Fibroblast of villous mesenchyme (primary cell): Measurements from ENCODE around the gene SLC38A8. TPM values are rescaled to one million over a fixed set of nuclear protein-coding genes. Genes with fewer than 3 reads are reported as not detected.

ENCODE experiments used
- DNase-seq: peaks from one replicate; pipeline ENCODE4 v3.0.0-alpha.2; 2010; ENCODE audit warnings: low read depth
- H3K4me3 ChIP-seq: 2 replicates; pipeline ENCODE4 v1.5.1; 2011; ENCODE audit warnings: low read depth, mild to moderate bottlenecking, low read length
- total RNA-seq: library from RNA; depleted of rRNA; stranded (reverse); fragments of >200 nt; gene quantifications from 2 replicates; pipeline ENCODE4 v1.2.3, GENCODE V29; 2012
- TF ChIP-seq, protein P1 (sequence below): IDR thresholded peaks from 2 replicates; pipeline ENCODE4 v1.5.1; 2012; ENCODE audit warnings: low read depth, mild to moderate bottlenecking, low read length; ENCODE audit not compliant: insufficient read depth

The SLC38A8 gene
- total RNA-seq, 1 donor = not detected

DNA sequence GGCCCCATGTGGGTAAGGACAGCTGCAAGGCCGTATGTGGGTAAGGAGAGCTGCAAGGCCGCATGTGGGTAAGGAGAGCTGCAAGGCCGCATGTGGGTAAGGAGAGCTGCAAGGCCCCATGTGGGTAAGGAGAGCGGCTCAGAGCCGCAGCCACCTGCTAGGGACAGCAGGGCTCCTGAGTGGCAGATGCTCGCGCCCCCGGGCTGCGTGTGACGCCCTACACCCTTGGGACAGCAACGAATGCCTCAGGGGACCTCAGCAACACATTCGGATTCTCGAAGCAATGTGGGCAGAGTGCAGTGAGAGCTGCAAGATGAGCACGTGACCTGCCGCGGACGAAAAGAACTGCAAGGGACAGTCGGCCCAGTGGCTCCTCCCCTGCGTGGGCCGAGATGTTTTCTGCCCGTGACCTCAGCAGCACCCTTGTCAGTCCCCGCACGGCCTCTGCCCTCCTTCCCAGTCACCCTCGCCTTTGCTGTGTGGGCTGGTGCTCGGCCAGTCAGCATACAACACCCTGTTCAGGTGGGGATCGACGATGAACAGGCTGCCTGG is 9.6 kb upstream of the SLC38A8 start:
- no peak overlapping the region for H3K4me3 ChIP-seq
- TF ChIP-seq, protein P1, sequence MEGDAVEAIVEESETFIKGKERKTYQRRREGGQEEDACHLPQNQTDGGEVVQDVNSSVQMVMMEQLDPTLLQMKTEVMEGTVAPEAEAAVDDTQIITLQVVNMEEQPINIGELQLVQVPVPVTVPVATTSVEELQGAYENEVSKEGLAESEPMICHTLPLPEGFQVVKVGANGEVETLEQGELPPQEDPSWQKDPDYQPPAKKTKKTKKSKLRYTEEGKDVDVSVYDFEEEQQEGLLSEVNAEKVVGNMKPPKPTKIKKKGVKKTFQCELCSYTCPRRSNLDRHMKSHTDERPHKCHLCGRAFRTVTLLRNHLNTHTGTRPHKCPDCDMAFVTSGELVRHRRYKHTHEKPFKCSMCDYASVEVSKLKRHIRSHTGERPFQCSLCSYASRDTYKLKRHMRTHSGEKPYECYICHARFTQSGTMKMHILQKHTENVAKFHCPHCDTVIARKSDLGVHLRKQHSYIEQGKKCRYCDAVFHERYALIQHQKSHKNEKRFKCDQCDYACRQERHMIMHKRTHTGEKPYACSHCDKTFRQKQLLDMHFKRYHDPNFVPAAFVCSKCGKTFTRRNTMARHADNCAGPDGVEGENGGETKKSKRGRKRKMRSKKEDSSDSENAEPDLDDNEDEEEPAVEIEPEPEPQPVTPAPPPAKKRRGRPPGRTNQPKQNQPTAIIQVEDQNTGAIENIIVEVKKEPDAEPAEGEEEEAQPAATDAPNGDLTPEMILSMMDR = no peak
- DNase-seq = no peak

DNA sequence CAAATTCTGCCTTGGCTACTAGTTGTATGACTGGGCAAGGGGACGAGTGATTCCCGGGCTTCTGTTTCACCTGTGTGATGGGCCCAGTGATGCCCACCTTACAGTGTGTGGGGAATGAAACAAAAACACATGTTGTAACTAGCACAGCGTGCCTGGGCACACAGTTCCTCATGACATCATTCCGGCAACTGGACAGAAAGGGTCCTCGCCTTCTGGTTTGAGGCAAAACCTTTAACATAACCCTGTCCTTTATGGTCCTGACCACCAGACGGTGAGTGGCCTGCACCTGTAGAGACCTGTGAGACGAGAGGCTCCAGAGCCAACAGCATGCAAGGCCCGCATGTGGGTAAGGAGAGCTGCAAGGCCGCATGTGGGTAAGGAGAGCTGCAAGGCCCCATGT is 7.7 kb upstream of the SLC38A8 start:
- no peak overlapping the region for H3K4me3 ChIP-seq
- TF ChIP-seq, protein P1 = no peak
- DNase-seq = no peak

DNA sequence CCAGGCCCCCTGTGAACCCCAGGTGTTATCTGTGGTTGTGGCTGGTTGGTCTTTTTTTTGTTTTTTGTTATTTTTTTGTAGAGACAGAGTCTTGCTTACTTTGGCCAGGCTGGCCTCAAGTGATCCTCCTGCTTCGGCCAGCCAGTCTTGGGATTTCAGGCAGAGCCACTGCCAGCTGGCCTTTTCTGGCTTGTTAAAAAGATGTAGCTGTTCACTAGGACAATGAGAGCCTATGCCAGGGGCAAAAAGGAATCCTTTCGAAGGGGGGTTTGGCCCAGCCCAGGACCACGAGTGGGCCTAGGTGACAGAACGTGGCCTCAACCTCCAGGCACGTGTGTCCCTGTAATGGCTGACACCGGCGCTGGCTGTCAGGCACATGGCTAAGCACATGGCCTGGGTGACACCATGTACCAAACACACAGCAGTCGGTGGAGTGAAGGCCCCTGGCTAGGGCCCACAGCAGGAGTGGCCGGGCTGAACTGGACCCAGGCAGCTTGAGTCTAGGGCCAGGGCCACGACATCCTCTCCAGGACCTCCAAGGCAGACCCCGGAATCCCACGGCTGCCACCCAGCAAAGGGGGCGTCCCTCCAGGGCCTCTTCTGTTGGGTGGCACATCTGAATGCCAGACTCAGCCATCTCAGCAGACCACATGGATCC is 6.9 kb upstream of the SLC38A8 start:
- no peak for DNase-seq
- H3K4me3 ChIP-seq = no peak overlapping the region
- TF ChIP-seq, protein P1 = no peak

DNA sequence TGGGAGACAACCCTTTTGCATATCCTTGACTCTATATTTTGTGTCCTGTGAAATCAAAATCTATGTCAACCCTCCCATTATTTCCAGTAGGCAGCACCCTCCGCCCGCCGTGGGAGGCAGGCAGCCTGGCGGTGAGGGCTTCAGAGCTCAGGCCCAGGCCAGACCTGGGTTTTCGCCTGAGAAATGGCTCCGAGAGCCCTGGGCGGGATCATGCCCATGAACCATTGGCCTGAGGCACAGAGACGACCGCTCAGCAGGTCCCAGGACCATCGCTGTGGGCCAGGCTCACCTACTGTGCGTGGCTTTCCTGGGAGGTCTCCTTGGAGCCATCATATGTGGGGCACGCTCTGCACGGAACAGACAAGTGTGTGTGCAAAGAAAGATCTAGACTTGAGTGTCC is 6.3 kb upstream of the SLC38A8 start:
- no peak for DNase-seq
- no peak overlapping the region for H3K4me3 ChIP-seq
- TF ChIP-seq, protein P1 = no peak

DNA sequence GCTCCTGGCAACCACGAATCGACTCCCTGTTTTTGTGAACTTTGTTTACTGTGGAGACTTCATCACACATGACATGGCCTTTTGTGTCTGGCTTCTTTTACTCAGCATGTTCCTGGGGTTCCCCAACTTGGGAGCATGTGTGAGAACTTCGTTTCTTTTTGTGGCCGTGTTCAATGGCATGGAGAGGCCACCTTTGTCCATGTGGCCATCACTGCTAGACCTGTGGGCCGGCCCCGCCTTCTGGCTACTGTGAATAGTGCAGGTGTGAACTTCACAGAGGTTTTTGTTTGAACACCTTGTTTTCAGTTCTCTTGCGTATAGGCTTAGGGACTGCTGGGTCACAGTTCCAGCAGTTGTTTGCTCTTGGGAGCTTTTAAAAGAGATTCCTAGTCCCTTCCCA is 5.7 kb upstream of the SLC38A8 start:
- no peak overlapping the region for H3K4me3 ChIP-seq
- TF ChIP-seq, protein P1 = no peak
- DNase-seq = no peak

DNA sequence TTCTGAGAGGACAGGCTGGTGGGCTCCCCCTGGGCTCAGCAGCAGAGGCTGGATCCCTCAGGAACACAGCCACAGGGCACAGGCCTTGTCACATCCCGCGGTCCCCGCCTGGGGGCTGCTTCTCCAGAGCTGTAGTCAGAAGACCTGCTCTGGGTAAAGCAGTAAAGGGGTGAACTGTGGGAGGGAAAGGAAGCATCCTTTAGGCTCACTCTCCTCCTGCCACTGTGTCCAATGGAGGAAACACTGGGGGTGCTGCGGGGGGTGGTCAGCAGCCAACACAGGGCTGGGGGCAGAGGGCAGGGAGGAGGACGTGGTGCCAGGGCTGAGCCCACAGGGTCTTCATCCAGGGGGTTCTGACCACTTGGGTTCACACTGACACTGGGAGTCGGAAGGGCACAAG is 5.0 kb upstream of the SLC38A8 start:
- TF ChIP-seq, protein P1 = no peak
- DNase-seq = no peak
- H3K4me3 ChIP-seq = no peak overlapping the region

DNA sequence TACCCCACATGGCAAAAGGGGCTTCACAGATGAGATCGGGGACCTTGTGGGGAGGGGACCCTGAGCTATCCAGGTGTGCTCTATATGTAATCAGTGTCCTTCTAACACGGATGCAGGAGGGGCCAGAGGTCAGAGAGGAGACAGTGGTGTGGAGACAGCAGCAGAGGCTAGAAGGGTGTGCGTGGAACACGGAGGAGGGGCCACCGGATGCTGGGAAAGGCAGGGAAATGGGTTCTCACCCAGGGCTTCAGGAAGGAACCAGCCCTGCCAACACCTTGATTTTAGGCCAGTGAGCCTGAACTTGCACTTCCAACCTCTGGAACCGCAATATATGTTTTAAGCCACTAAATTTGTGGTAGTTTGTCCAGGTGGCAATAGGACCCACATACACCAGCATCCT is 4.6 kb upstream of the SLC38A8 start:
- H3K4me3 ChIP-seq = no peak overlapping the region
- DNase-seq = no peak
- TF ChIP-seq, protein P1 = no peak
